Ishikawa (cell line): ENCODE data around the gene C4orf50.

Experiments used
- CEBPB ChIP-seq: IDR thresholded peaks from 2 replicates; pipeline ENCODE4 v1.6.1; 2012
- CREB1 ChIP-seq: IDR thresholded peaks from 2 replicates; pipeline ENCODE4 v1.6.1; 2012; ENCODE audit warnings: low read depth
- EGR1 ChIP-seq: IDR thresholded peaks from 2 replicates; pipeline ENCODE4 v1.6.1; 2012
- EP300 ChIP-seq: IDR thresholded peaks from 2 replicates; pipeline ENCODE4 v1.6.1; 2012; ENCODE audit warnings: borderline replicate concordance
- FOXM1 ChIP-seq: IDR thresholded peaks from 2 replicates; pipeline ENCODE4 v1.6.1; 2012; ENCODE audit warnings: low read depth, borderline replicate concordance
- MAX ChIP-seq: IDR thresholded peaks from 2 replicates; pipeline ENCODE4 v1.6.1; 2012
- NFIC ChIP-seq: IDR thresholded peaks from 2 replicates; pipeline ENCODE4 v1.6.1; 2012
- RAD21 ChIP-seq: IDR thresholded peaks from 2 replicates; pipeline ENCODE4 v1.6.1; 2012; ENCODE audit warnings: low read depth
- REST ChIP-seq: IDR thresholded peaks from 2 replicates; pipeline ENCODE4 v1.6.1; 2012; ENCODE audit warnings: low read depth, mild to moderate bottlenecking
- TAF1 ChIP-seq: IDR thresholded peaks from 2 replicates; pipeline ENCODE4 v1.6.1; 2012; ENCODE audit warnings: low read depth, mild to moderate bottlenecking
- TCF12 ChIP-seq: IDR thresholded peaks from 2 replicates; pipeline ENCODE4 v1.6.1; 2012; ENCODE audit warnings: low read depth
- TEAD4 ChIP-seq: IDR thresholded peaks from 2 replicates; pipeline ENCODE4 v1.6.1; 2012
- YY1 ChIP-seq: IDR thresholded peaks from 2 replicates; pipeline ENCODE4 v1.6.1; 2012; ENCODE audit warnings: low read depth
- ZBTB7A ChIP-seq: IDR thresholded peaks from 2 replicates; pipeline ENCODE4 v1.6.1; 2012; ENCODE audit warnings: low read depth
- TF ChIP-seq, protein P1 (sequence below): IDR thresholded peaks from 2 replicates; pipeline ENCODE4 v1.6.1; 2012

The C4orf50 gene

GRCh38 chr4:5965225-5965624, 53.0 kb downstream of the C4orf50 start:
- TF ChIP-seq NFIC: no peak
- no peak for TF ChIP-seq CEBPB
- TF ChIP-seq TAF1: no peak
- TF ChIP-seq FOXM1: no peak
- TF ChIP-seq RAD21: no peak
- TF ChIP-seq YY1: no peak
- TF ChIP-seq, protein P1, sequence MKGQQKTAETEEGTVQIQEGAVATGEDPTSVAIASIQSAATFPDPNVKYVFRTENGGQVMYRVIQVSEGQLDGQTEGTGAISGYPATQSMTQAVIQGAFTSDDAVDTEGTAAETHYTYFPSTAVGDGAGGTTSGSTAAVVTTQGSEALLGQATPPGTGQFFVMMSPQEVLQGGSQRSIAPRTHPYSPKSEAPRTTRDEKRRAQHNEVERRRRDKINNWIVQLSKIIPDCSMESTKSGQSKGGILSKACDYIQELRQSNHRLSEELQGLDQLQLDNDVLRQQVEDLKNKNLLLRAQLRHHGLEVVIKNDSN: no peak
- no peak for TF ChIP-seq EP300
- no peak for TF ChIP-seq EGR1
- TF ChIP-seq MAX: no peak
- TF ChIP-seq TEAD4: no peak
- no peak for TF ChIP-seq REST
- TF ChIP-seq TCF12: no peak
- no peak for TF ChIP-seq ZBTB7A

DNA sequence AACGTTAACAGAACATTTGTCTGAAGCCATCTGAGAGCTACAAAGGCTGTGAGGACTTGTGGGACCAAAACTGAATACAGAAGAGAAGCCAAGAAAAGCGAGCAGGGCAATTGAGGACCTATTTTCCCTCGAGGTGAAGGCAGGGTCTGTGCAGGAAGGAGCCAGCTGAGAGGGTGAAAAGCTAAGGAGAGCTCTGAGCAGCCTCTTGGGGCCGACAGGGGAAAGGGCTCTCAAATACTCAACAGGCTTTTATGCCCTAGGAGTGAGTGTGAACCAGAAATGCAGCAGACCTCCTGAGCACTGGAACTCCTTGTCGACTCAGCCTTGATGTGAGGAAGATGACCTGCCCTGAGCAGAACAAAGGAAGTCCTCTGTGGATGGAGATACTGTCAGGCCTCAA, 54.2 kb downstream of the C4orf50 start:
- TF ChIP-seq EP300 (no peak), RAD21 (no peak), ZBTB7A (no peak), EGR1 (no peak), TAF1 (no peak), REST (no peak)

DNA sequence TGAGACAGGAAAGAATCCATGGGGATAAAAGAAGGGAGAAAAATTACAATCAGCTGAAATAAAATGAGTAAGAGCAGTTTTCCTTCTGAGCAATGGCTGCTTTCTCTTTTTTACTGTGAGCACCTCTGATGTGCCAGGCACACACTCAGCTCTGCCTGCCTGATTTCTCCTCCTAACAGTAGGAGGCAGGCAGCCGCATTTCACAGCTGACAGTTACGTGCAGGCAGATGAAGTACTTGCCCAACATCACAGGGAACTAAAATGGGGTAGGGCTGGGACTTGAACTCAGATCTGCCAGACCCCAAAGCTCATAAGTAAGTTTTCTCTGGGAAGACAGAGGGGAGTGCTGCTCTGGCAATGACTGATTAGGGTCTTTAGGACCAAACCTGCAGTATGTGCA, 54.6 kb downstream of the C4orf50 start:
- TF ChIP-seq, protein P1: no peak
- TF ChIP-seq TEAD4 (no peak), ZBTB7A (no peak), TAF1 (no peak), RAD21 (no peak), CREB1 (no peak), EGR1 (no peak), MAX (no peak), EP300 (no peak), TCF12 (no peak), REST (no peak), FOXM1 (no peak), CEBPB (no peak), YY1 (no peak), NFIC (no peak)

DNA sequence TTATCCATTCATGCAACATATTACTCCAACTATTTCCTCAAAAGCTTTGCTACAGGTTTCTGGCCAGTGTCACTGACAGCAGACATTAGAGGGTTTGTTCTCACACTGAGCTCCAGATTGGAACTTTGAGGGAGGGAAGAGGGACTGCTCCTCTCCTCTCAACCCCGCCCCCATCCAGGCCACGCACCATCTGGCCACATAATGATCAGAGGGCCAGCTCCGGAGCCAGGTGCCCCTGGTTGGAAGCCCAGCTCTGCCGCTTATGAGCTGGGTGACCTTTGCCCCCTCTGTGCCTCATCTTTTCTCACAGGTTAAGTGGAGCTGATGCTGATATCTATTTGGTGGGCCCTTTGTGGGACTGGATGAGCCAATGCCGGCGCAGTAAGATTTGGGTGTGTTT, 55.8 kb downstream of the C4orf50 start:
- TF ChIP-seq FOXM1 (no peak), ZBTB7A (no peak), CEBPB (no peak), EGR1 (no peak), CREB1 (no peak), TCF12 (no peak), YY1 (no peak), NFIC (no peak), EP300 (no peak), TAF1 (no peak), TEAD4 (no peak), MAX (no peak), REST (no peak), RAD21 (no peak)
- TF ChIP-seq, protein P1: no peak
